ENCODE measurements around the gene PPP2CA.
"Not testable (repeated sequence)": the region's sequence is repeated elsewhere in the genome, so short reads cannot be mapped to it uniquely, and the experiment has no call there.

The PPP2CA gene

GRCh38 chr5:134225780-134226440 lies at the start of gene PPP2CA:
TSS of gene PPP2CA (minus strand) at chr5:134226073. CDS start at chr5:134225861, 212 bp downstream.
- DNase-seq: peak; percentile 99

GRCh38 chr5:134273642-134274395 lies 47.9 kb upstream of the PPP2CA start:
- DNase-seq: no peak

GRCh38 chr5:134271059-134271458 lies 45.2 kb upstream of the PPP2CA start:
- no peak for DNase-seq

- DNase-seq: no peak
Measured at GRCh38 chr5:134268919-134269318, 43.0 kb upstream of the PPP2CA start.

- no peak for DNase-seq
Measured at GRCh38 chr5:134268019-134268601, 42.2 kb upstream of the PPP2CA start.

GRCh38 chr5:134267366-134268018 lies 41.6 kb upstream of the PPP2CA start:
- no peak for DNase-seq

GRCh38 chr5:134263801-134264200 lies 37.9 kb upstream of the PPP2CA start:
- no peak for DNase-seq

- DNase-seq: not testable (repeated sequence)
Measured at GRCh38 chr5:134262629-134263028, 36.8 kb upstream of the PPP2CA start.

- DNase-seq: no peak
Measured at GRCh38 chr5:134258896-134259295, 33.0 kb upstream of the PPP2CA start.

- DNase-seq: no peak
Measured at GRCh38 chr5:134257176-134257575, 31.3 kb upstream of the PPP2CA start.

- DNase-seq: peak; percentile 51
Measured at GRCh38 chr5:134255418-134256150, 29.7 kb upstream of the PPP2CA start.

- not testable (repeated sequence) for DNase-seq
Measured at GRCh38 chr5:134253368-134254153, 27.7 kb upstream of the PPP2CA start.

- peak; percentile 68 for DNase-seq
Measured at GRCh38 chr5:134252671-134253070, 26.8 kb upstream of the PPP2CA start.

GRCh38 chr5:134250949-134251348 lies 25.1 kb upstream of the PPP2CA start:
- DNase-seq: no peak

GRCh38 chr5:134249469-134250379 lies 23.9 kb upstream of the PPP2CA start:
- peak; percentile 64 for DNase-seq

GRCh38 chr5:134248256-134248655 lies 22.4 kb upstream of the PPP2CA start:
- no peak for DNase-seq

GRCh38 chr5:134247428-134248224 lies 21.8 kb upstream of the PPP2CA start:
- DNase-seq: peak; percentile 87

- DNase-seq: no peak
Measured at GRCh38 chr5:134246771-134247427, 21.0 kb upstream of the PPP2CA start.

GRCh38 chr5:134245692-134246091 lies 19.8 kb upstream of the PPP2CA start:
- no peak for DNase-seq
